Transverse colon (tissue), 4 donors: ENCODE measurements around the gene KCNG1. TPM values are rescaled to one million over a fixed set of nuclear protein-coding genes. Genes with fewer than 3 reads are reported as not detected.
A peak's percentile ranks its signal among the peaks of the same experiment; 100 is the strongest.

Experiments used
- DNase-seq: peaks from one replicate; pipeline ENCODE4 v3.0.0-alpha.2; 2019
- H3K27ac ChIP-seq, 4 donors: fragments of 200-600 bp; sonication (generic); 2 replicates each; pipeline ENCODE4 v1.5.1; 2016 to 2018; ENCODE audit warnings: inconsistent platforms in 4 of 4
- H3K27me3 ChIP-seq: fragments of 200-600 bp; sonication (generic); 2 replicates; pipeline ENCODE4 v1.5.1; 2017; ENCODE audit warnings: inconsistent platforms
- H3K36me3 ChIP-seq, 4 donors: fragments of 200-600 bp; sonication (generic); 2 replicates each; pipeline ENCODE4 v1.5.1; 2017 to 2019; ENCODE audit warnings: inconsistent platforms in 4 of 4
- H3K4me1 ChIP-seq, 4 donors: fragments of 200-600 bp; sonication (generic); 2 replicates each; pipeline ENCODE4 v1.5.1; 2017 to 2020; ENCODE audit warnings: inconsistent platforms in 4 of 4
- H3K4me3 ChIP-seq, 4 donors: fragments of 200-600 bp; sonication (generic); 1 replicate in 1 of 4; 2 replicates in 3 of 4; pipeline versions ENCODE4 v1.5.1 to v1.6.1; 2017 to 2019; ENCODE audit warnings: inconsistent platforms in 4 of 4
- H3K9me3 ChIP-seq, 2 donors: fragments of 200-600 bp; sonication (generic); 2 replicates each; pipeline ENCODE4 v1.5.1; 2017 to 2019; ENCODE audit warnings: inconsistent platforms in 2 of 2
- CTCF ChIP-seq, 5 experiments: fragments of 200-600 bp in 3 of 5; fragments of 450-650 bp in 2 of 5; sonication (generic) in 3 of 5; IDR thresholded peaks; 1 replicate in 2 of 5; 2 replicates in 3 of 5; pipeline ENCODE4 v1.5.1; 2016 to 2017; ENCODE audit warnings: antibody characterized with exemption in 5 of 5, inconsistent platforms in 3 of 5, mild to moderate bottlenecking in 2 of 5, moderate library complexity in 1 of 5
- EP300 ChIP-seq: sonication (generic); formaldehyde crosslinking; IDR thresholded peaks from one replicate; pipeline ENCODE4 v1.6.1; 2017; ENCODE audit warnings: antibody characterized with exemption, low read depth
- POLR2A ChIP-seq: fragments of 450-650 bp; IDR thresholded peaks from one replicate; pipeline ENCODE4 v1.6.1; 2016; ENCODE audit warnings: antibody characterized with exemption, mild to moderate bottlenecking, moderate library complexity
- POLR2AphosphoS5 ChIP-seq, 3 donors: sonication (generic); formaldehyde crosslinking; IDR thresholded peaks; one replicate each; pipeline ENCODE4 v1.6.1; 2016; ENCODE audit warnings: antibody characterized with exemption in 3 of 3
- WGBS, 2 donors: methylation state at CpG; one replicate each; pipeline ENCODE4 v1.1.5; 2018; ENCODE audit warnings: low coverage in 1 of 2; 5-methylcytosine and 5-hydroxymethylcytosine counted together
- in situ Hi-C, 4 donors: fragments of 200-750 bp; cut with MboI; loops; one replicate each; pipeline versions ENCODE4 v1.15.0 to v1.15.1; 2017; ENCODE audit warnings: low sequenced_read_pairs in 3 of 4, low pct_ligation_motif_present in 1 of 4, low pct_unique_long_range_greater_than_20kb in 1 of 4
- intact Hi-C: fragments of 100-400 bp; cut with DNase I; formaldehyde crosslinking; loops from one replicate; pipeline ENCODE4 v1.15.1; 2023; ENCODE audit warnings: low total_unique reads
- total RNA-seq, 4 donors: library from RNA; depleted of rRNA; stranded (reverse); fragments of >200 nt; gene quantifications; one replicate each; pipeline ENCODE4 v1.1.0, GENCODE V29; 2016

The KCNG1 gene
- total RNA-seq, 4 donors from 2014 or later: 3.8 to 36.3 (median 8.9) TPM

GRCh38 chr20:51036226-51036625, 13.3 kb upstream of the KCNG1 start:
- Histone ChIP-seq H3K36me3 (no peaks in the 10 kb centered on the region), H3K4me3 (no peak overlapping the region), H3K4me1 (no peaks in the 10 kb centered on the region), H3K9me3 (no peaks in the 10 kb centered on the region), H3K27me3 (peaks cover 12% of the 10 kb centered on the region), H3K27ac (no peak overlapping the region)
- no peak for TF ChIP-seq POLR2A
- no peak for TF ChIP-seq EP300
- TF ChIP-seq CTCF (IDR thresholded peaks at IDR 0.05): no peak
- TF ChIP-seq POLR2AphosphoS5 (IDR thresholded peaks at IDR 0.05): no peak
- WGBS, 2 donors: 54 to 73% methylated on average over 2 to 4 of the region's 4 CpGs
- intact Hi-C loops (no loop called here), in situ Hi-C loops (no loop called here)
- DNase-seq: no peak

GRCh38 chr20:51034988-51035656, 12.2 kb upstream of the KCNG1 start:
- DNase-seq: no peak
- peaks cover 23% of the 10 kb centered on the region for H3K27me3 ChIP-seq
- TF ChIP-seq POLR2AphosphoS5 (IDR thresholded peaks at IDR 0.05) (no peak), CTCF (IDR thresholded peaks at IDR 0.05) (no peak), POLR2A (no peak)
- no peak overlapping the region for H3K27ac ChIP-seq
- H3K9me3 ChIP-seq: no peaks in the 10 kb centered on the region
- no peak overlapping the region for H3K4me3 ChIP-seq
- H3K4me1 ChIP-seq: no peaks in the 10 kb centered on the region
- in situ Hi-C loops: no loop called here
- 67 to 72% methylated on average over 9 of the region's 9 CpGs for WGBS, 2 donors
- H3K36me3 ChIP-seq: no peaks in the 10 kb centered on the region
- intact Hi-C loops: no loop called here

GRCh38 chr20:51034476-51034875, 11.6 kb upstream of the KCNG1 start:
- Histone ChIP-seq H3K9me3 (no peaks in the 10 kb centered on the region), H3K4me3 (no peak overlapping the region), H3K27ac (no peak overlapping the region), H3K4me1 (no peaks in the 10 kb centered on the region), H3K36me3 (no peaks in the 10 kb centered on the region), H3K27me3 (peaks cover 27% of the 10 kb centered on the region)
- intact Hi-C loops (no loop called here), in situ Hi-C loops (no loop called here)
- no peak for DNase-seq
- no peak for TF ChIP-seq CTCF (IDR thresholded peaks at IDR 0.05)
- TF ChIP-seq EP300: no peak
- no peak for TF ChIP-seq POLR2AphosphoS5 (IDR thresholded peaks at IDR 0.05)
- TF ChIP-seq POLR2A: no peak
- 80 to 85% methylated on average over 2 of the region's 2 CpGs for WGBS, 2 donors

GRCh38 chr20:51029963-51030920, 7.3 kb upstream of the KCNG1 start:
- 62% methylated on average over 17 of the region's 17 CpGs; no CpG with 5 or more reads in 1 of the 2 donors for WGBS, 2 donors
- Histone ChIP-seq H3K27ac (peak overlapping the region in 2 of 4 donors; percentile 23 to 46), H3K27me3 (peaks cover 65% of the 10 kb centered on the region), H3K4me1 (no peaks in the 10 kb centered on the region), H3K9me3 (no peaks in the 10 kb centered on the region), H3K36me3 (no peaks in the 10 kb centered on the region), H3K4me3 (no peak overlapping the region)
- TF ChIP-seq CTCF (IDR thresholded peaks at IDR 0.05) (no peak), POLR2A (no peak), POLR2AphosphoS5 (IDR thresholded peaks at IDR 0.05) (peak in 1 of 3 donors; percentile 41), EP300 (no peak)
- intact Hi-C loops (no loop called here), in situ Hi-C loops (no loop called here)
- no peak for DNase-seq
